HepG2 (cell line): ENCODE data around the gene KATNB1. TPM values are rescaled to one million over a fixed set of nuclear protein-coding genes. Genes with fewer than 3 reads are reported as not detected.

ENCODE experiments used
- GABPB1 ChIP-seq: IDR thresholded peaks from 2 replicates; pipeline ENCODE4 v1.6.1; 2016; ENCODE audit warnings: mild to moderate bottlenecking, missing genetic modification reagents, moderate library complexity, missing compliant biosample characterization
- JUN ChIP-seq: sonication (generic); formaldehyde crosslinking; IDR thresholded peaks from 2 replicates; pipeline ENCODE4 v1.4.0; 2020; ENCODE audit warnings: mild to moderate bottlenecking, missing genetic modification reagents
- RFX1 ChIP-seq: fragments of 450-650 bp; IDR thresholded peaks from 2 replicates; pipeline ENCODE4 v1.6.1; 2017
- TGIF2 ChIP-seq: IDR thresholded peaks from 2 replicates; pipeline ENCODE4 v1.6.1; 2016; ENCODE audit warnings: control low read depth, missing compliant biosample characterization
- ZC3H4 ChIP-seq: sonication (generic); formaldehyde crosslinking; IDR thresholded peaks from 2 replicates; pipeline ENCODE4 v1.4.0; 2020; ENCODE audit warnings: missing genetic modification reagents, borderline replicate concordance
- ZNF180 ChIP-seq: sonication (generic); formaldehyde crosslinking; IDR thresholded peaks from 2 replicates; pipeline ENCODE4 v1.4.0; 2020; ENCODE audit warnings: low read depth, missing genetic modification reagents, borderline replicate concordance
- ZNF382 ChIP-seq: sonication (generic); formaldehyde crosslinking; IDR thresholded peaks from 2 replicates; pipeline ENCODE4 v1.5.0; 2020; ENCODE audit warnings: missing genetic modification reagents, mild to moderate bottlenecking, borderline replicate concordance
- ZNF75D ChIP-seq: sonication (generic); formaldehyde crosslinking; IDR thresholded peaks from 2 replicates; pipeline ENCODE4 v1.8.1; 2023; ENCODE audit warnings: missing genetic modification reagents, mild to moderate bottlenecking, borderline replicate concordance
- ZNF772 ChIP-seq: sonication (generic); formaldehyde crosslinking; IDR thresholded peaks from 2 replicates; pipeline ENCODE4 v1.5.0; 2020; ENCODE audit warnings: mild to moderate bottlenecking, missing genetic modification reagents
- polyA plus RNA-seq, 8 experiments: library from polyadenylated mRNA; depleted of rRNA in 3 of 8; stranded (reverse) in 7 of 8; unstranded in 1 of 8; fragments of >200 nt; fragmentation: Illumina TruSeq in 4 of 8; extraction: Trizol in 4 of 8; gene quantifications; 2 replicates each; pipeline versions ENCODE4 v1.2.1 to v1.2.3, GENCODE V29; 2011 to 2016; ENCODE audit warnings: low read depth in 4 of 8, missing spikeins in 1 of 8, mixed read lengths in 1 of 8; ENCODE audit not compliant: insufficient read depth in 1 of 8
- total RNA-seq, 5 experiments: library from RNA; depleted of rRNA; stranded (reverse); fragments of >200 nt; fragmentation: Illumina TruSeq; extraction: Trizol; gene quantifications; 2 replicates each; pipeline ENCODE4 v1.2.3, GENCODE V29; 2016; ENCODE audit warnings: low read depth in 1 of 5
- TF ChIP-seq, protein P1 (sequence below): sonication (generic); formaldehyde crosslinking; IDR thresholded peaks from 2 replicates; pipeline ENCODE4 v1.8.1; 2023; ENCODE audit warnings: mild to moderate bottlenecking, missing genetic modification reagents
- TF ChIP-seq, protein P2 (sequence below), 2 experiments: IDR thresholded peaks; 2 replicates each; pipeline ENCODE4 v1.6.1; 2011 to 2012; ENCODE audit warnings: low read length in 2 of 2, borderline replicate concordance in 1 of 2, low read depth in 1 of 2, mild to moderate bottlenecking in 1 of 2, moderate library complexity in 1 of 2
- TF ChIP-seq, protein P3 (sequence below): sonication (generic); formaldehyde crosslinking; IDR thresholded peaks from 2 replicates; pipeline ENCODE4 v1.4.0; 2020; ENCODE audit warnings: missing genetic modification reagents, borderline replicate concordance
- TF ChIP-seq, protein P4 (sequence below): sonication (generic); formaldehyde crosslinking; IDR thresholded peaks from 2 replicates; pipeline ENCODE4 v1.5.0; 2020; ENCODE audit warnings: mild to moderate bottlenecking, missing genetic modification reagents, moderate library complexity
- TF ChIP-seq, protein P5 (sequence below): IDR thresholded peaks from 2 replicates; pipeline ENCODE4 v1.6.1; 2016; ENCODE audit warnings: low read depth

KATNB1 gene
- total and polyA plus RNA-seq, 2 of the 13 experiments (the other 11 are each of a cell fraction or from before 2014, with no cell fraction given) = 31.5 to 43.5 TPM

DNA sequence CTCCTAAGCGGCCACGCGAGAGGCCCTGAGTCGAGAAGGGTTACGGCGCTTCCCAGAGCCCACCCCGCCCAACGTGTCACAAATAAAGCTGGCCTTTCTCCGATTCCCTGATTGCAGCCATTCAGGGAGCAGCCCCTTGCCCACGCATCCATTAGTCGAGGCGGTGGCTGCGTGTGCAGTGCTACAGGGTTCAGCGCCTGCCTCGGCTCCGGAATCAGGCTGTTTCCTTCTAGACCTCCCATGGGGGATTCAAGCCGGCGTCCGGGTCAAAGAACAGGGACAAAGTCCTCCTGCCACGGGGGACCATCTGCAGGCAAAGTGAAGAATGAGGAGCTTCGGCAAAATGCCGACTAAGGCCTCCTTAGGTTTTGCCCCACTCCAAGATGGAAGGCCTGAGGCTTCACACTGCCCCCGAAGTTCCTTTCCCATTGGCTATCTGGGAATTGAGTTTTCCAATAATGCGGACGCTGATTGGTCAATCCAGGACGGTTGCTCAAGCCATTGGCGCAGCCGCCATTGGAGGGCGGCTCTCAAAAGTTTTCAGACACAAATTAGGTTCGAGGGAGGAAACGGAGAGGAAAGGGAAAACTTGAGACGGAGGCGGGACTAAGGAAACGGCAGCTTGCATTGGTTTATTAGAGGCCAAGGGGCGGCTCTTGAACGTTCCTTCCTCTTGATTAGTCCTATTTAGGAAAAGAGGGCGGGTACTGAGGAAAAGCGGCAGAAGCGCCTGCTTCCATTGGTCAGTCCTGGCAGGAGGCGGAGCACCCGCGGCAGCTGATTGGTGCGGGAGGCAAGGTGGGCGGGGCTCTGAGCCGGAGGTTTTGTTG is 430 bp upstream of the KATNB1 start (continued):
- TF ChIP-seq TGIF2 (CRISPR knock-in tag) (peak; percentile 81; the same call in 1 of the 2 replicates), ZNF75D (CRISPR knock-in tag) (no peak), ZC3H4 (CRISPR knock-in tag) (no peak), RFX1 (peak; percentile 78; the same call in 1 of the 2 replicates), GABPB1 (CRISPR knock-in tag) (peak; percentile 84; the same call in 1 of the 2 replicates), JUN (CRISPR knock-in tag) (no peak), ZNF180 (CRISPR knock-in tag) (no peak), ZNF382 (CRISPR knock-in tag) (no peak), ZNF772 (no peak)
- TF ChIP-seq, protein P1, sequence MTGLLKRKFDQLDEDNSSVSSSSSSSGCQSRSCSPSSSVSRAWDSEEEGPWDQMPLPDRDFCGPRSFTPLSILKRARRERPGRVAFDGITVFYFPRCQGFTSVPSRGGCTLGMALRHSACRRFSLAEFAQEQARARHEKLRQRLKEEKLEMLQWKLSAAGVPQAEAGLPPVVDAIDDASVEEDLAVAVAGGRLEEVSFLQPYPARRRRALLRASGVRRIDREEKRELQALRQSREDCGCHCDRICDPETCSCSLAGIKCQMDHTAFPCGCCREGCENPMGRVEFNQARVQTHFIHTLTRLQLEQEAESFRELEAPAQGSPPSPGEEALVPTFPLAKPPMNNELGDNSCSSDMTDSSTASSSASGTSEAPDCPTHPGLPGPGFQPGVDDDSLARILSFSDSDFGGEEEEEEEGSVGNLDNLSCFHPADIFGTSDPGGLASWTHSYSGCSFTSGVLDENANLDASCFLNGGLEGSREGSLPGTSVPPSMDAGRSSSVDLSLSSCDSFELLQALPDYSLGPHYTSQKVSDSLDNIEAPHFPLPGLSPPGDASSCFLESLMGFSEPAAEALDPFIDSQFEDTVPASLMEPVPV (CRISPR knock-in tag) = peak; percentile 21; the same call in 1 of the 2 replicates
- TF ChIP-seq, protein P2, sequence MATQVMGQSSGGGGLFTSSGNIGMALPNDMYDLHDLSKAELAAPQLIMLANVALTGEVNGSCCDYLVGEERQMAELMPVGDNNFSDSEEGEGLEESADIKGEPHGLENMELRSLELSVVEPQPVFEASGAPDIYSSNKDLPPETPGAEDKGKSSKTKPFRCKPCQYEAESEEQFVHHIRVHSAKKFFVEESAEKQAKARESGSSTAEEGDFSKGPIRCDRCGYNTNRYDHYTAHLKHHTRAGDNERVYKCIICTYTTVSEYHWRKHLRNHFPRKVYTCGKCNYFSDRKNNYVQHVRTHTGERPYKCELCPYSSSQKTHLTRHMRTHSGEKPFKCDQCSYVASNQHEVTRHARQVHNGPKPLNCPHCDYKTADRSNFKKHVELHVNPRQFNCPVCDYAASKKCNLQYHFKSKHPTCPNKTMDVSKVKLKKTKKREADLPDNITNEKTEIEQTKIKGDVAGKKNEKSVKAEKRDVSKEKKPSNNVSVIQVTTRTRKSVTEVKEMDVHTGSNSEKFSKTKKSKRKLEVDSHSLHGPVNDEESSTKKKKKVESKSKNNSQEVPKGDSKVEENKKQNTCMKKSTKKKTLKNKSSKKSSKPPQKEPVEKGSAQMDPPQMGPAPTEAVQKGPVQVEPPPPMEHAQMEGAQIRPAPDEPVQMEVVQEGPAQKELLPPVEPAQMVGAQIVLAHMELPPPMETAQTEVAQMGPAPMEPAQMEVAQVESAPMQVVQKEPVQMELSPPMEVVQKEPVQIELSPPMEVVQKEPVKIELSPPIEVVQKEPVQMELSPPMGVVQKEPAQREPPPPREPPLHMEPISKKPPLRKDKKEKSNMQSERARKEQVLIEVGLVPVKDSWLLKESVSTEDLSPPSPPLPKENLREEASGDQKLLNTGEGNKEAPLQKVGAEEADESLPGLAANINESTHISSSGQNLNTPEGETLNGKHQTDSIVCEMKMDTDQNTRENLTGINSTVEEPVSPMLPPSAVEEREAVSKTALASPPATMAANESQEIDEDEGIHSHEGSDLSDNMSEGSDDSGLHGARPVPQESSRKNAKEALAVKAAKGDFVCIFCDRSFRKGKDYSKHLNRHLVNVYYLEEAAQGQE (IDR thresholded peaks at IDR 0.05; ENCODE audit: borderline replicate concordance in 1 of 2, low read depth in 1 of 2, low read length in 2 of 2) = no peak
- TF ChIP-seq, protein P3, sequence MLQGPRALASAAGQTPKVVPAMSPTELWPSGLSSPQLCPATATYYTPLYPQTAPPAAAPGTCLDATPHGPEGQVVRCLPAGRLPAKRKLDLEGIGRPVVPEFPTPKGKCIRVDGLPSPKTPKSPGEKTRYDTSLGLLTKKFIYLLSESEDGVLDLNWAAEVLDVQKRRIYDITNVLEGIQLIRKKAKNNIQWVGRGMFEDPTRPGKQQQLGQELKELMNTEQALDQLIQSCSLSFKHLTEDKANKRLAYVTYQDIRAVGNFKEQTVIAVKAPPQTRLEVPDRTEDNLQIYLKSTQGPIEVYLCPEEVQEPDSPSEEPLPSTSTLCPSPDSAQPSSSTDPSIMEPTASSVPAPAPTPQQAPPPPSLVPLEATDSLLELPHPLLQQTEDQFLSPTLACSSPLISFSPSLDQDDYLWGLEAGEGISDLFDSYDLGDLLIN (CRISPR knock-in tag) = no peak; the same call in 1 of the 2 replicates
- TF ChIP-seq, protein P4, sequence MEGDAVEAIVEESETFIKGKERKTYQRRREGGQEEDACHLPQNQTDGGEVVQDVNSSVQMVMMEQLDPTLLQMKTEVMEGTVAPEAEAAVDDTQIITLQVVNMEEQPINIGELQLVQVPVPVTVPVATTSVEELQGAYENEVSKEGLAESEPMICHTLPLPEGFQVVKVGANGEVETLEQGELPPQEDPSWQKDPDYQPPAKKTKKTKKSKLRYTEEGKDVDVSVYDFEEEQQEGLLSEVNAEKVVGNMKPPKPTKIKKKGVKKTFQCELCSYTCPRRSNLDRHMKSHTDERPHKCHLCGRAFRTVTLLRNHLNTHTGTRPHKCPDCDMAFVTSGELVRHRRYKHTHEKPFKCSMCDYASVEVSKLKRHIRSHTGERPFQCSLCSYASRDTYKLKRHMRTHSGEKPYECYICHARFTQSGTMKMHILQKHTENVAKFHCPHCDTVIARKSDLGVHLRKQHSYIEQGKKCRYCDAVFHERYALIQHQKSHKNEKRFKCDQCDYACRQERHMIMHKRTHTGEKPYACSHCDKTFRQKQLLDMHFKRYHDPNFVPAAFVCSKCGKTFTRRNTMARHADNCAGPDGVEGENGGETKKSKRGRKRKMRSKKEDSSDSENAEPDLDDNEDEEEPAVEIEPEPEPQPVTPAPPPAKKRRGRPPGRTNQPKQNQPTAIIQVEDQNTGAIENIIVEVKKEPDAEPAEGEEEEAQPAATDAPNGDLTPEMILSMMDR (CRISPR knock-in tag) = no peak; the same call in 1 of the 2 replicates
- TF ChIP-seq, protein P5, sequence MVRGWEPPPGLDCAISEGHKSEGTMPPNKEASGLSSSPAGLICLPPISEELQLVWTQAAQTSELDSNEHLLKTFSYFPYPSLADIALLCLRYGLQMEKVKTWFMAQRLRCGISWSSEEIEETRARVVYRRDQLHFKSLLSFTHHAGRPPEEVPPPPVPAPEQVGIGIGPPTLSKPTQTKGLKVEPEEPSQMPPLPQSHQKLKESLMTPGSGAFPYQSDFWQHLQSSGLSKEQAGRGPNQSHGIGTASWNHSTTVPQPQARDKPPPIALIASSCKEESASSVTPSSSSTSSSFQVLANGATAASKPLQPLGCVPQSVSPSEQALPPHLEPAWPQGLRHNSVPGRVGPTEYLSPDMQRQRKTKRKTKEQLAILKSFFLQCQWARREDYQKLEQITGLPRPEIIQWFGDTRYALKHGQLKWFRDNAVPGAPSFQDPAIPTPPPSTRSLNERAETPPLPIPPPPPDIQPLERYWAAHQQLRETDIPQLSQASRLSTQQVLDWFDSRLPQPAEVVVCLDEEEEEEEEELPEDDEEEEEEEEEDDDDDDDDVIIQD (CRISPR knock-in tag) = no peak
